Stimulated activated naive CD4-positive, alpha-beta T cell treated with Interleukin-2 at 50 U/mL for 16 hours (primary cell): ENCODE results near the gene KANSL3.

ENCODE experiments used
- DNase-seq: peaks from one replicate; lab custom pipeline; 2025; lab: John Stamatoyannopoulos, UW

Gene KANSL3

GRCh38 chr2:96604104-96604503 is 34.0 kb downstream of the KANSL3 start:
- DNase-seq, result no peak

DNA sequence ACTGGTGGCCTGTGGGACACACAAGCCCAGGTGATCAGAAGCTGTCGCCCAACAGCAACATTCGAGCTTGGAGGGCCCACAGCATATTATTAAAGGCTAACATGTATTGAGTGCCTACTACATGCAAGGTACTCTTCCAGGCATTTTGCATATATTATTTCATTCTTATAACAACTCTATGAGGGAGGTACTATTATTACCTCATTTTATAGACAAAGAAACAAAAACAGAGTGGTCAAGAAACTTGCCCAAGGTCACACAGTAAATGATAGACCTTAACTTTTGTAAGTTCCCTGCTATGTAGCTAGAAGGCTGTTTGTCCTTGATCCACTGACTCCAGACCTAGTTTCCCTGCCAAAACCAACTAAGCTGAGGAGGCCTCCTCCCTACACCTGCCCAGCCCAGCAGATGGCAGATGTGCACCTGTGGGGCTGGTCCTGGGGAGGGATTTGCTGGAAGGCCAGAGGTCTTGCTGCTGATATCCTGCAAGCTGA is 35.7 kb downstream of the KANSL3 start:
- DNase-seq, result no peak

DNA sequence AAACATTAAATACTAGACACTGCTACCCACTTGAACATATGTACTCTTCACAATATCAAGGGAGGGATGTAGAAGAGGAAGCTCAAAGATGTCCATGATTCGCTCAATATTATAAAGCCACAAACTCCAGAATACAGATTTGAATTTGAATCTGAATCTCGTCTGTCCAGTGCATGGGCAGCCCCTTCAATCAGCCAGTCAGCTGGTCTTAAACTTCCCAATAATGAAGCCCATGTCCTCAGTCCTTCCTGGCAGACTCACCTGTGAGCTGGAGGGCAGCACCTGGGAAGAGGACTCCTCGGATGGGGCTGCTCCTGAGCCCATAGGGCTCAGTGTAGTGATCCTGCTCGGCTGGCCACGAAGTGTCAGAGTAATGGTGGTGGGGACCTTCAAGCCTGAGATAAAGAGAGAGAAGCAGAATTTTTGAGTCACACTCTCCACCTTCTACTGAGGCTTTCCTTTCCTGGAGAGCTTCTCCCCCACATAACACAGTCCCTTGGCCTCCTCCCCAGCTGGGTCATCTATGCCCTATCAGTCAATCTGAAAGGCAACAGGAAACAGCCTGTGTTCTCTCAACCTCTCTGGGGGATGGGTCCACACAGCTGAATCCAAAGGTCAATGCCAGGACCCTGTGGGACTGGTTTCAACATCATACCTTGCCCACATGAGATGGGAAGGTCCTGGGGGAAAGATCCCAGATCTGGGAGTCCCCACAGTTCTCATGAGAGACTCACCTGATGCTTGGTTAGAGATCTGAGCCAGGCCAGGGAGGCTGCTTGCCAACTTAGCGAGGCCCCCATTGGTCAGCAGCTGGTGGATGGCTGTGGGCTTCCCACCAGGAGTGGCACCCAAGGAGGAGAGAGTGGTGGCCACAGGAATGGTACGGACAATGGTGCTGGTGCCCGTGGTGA is 36.5 kb downstream of the KANSL3 start:
- DNase-seq, result no peak

DNA sequence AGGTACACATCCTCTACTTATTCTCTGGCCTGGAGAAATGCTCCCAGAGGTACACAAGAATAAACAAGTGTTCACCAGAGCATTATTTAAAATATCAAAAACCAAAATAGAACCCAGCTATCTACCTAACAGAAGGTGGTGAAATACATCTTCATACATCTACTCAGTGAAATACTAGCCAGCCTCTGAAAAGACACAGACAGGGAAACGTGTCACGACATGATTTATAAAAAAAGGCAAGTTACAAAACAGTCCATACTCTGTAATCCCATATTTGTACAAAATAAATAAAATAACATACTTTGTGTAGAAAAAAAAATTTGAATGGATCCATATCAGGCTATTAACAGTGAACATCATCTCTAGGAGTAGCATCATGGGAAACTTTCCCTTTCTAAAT is 38.2 kb downstream of the KANSL3 start:
- DNase-seq, result no peak

DNA sequence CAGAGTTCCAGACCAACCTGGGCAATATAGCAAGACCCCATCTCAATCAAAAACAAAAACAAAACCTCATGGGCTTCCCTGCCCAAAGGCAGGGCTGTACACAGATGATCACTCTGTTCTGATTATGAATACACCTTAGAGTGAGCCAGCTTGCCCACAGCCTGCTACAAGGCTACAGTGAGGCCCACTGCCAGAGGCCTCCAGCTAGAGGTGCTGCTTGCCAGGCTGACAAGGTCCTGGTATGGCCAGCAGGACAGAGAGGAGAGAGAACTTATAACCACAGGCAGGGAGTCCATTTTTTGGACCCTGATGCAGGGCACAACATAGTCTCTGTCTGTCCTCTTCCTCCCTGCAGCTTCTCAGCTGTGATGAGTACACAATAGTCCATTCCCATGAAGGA is 41.5 kb downstream of the KANSL3 start:
- no peak for DNase-seq

DNA sequence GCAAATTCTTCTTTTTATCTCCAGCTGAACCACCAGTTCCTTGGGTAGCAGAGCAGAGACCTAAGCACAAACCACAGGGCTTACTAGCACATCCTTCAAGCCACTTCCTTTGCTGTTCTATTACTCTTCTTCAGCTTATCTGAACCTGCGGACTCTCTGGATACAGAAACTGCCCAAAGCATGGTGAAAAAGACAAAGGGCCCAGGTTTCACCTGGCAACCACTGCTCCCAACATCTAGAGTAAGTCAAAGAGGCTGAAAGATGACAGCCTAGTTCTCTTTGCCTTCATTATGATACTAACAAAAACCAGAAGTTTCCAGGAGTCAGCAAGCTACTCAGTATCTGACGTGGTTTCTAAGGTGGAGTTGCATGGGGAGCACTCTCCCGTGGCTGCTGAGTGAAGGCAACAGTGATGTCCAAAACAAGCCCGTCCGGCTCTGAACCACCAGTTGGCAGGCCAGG is 43.4 kb downstream of the KANSL3 start:
- DNase-seq, result no peak

DNA sequence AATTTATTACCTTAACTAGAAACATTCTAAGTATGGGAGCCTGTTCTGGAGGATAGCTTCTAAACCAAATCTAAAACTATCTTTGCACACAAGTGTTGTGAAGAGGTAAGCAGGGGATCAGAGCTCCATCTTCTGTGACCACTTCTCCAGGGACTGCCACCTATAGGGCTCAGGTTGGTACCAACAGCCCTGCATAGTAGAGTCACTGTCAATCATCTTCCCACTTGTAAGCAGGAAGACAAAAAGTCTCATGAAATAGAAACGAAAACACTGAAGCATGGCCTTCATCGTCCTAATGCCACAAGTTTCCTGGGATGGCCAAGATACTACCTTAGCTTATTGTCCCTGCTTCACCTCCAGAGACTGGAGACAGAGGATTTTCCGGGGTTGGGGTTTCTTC is 43.8 kb downstream of the KANSL3 start:
- DNase-seq, result no peak

GRCh38 chr2:96591494-96591893 is 46.6 kb downstream of the KANSL3 start:
- no peak for DNase-seq

DNA sequence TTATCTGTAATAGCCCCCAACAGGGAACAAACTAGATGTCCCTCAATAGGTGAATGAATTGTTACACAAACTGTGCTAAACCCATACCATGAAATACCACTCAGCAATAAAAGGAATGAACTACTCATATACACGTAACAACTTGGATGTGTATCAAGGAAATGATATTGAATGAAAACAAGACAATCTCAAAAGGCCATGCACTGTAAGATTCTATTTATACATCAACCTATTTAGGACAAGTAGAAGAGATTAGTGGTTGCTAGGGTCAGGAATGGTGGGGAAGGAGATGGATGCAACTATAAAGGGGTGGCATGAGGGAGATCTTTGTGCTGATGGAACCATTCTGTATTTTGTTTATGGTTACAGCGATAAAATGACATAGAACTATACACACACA is 47.1 kb downstream of the KANSL3 start:
- DNase-seq, result no peak

GRCh38 chr2:96587843-96588242 is 50.3 kb downstream of the KANSL3 start:
- no peak for DNase-seq

- DNase-seq, result no peak
Measured at GRCh38 chr2:96584017-96584416, 54.1 kb downstream of the KANSL3 start.

- DNase-seq, result no peak
Measured at GRCh38 chr2:96580771-96581170, 57.3 kb downstream of the KANSL3 start.

DNA sequence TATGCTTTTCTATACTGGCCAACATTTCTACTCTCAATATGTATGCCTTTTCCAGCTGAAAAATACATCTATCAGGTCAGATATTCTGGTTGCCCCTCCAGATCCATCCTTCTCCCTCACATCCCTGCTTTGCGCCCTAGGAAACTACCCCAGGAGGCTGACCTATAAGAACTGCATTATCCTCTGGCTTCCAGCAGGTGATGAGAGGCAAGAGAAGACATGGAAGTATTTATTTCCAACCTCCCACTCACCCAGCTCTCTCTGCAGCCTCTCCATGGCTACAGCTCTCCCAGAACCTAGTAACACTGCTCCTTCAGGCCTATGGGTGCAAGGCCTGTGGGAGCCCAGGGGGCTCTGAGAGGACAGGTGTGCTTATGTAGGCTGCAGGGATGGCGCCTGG is 58.7 kb downstream of the KANSL3 start:
- no peak for DNase-seq

- no peak for DNase-seq
Measured at GRCh38 chr2:96578731-96579130, 59.4 kb downstream of the KANSL3 start.

- DNase-seq, result no peak
Measured at GRCh38 chr2:96577501-96577900, 60.6 kb downstream of the KANSL3 start.

GRCh38 chr2:96575785-96576456 is 62.2 kb downstream of the KANSL3 start:
- DNase-seq, result no peak

DNA sequence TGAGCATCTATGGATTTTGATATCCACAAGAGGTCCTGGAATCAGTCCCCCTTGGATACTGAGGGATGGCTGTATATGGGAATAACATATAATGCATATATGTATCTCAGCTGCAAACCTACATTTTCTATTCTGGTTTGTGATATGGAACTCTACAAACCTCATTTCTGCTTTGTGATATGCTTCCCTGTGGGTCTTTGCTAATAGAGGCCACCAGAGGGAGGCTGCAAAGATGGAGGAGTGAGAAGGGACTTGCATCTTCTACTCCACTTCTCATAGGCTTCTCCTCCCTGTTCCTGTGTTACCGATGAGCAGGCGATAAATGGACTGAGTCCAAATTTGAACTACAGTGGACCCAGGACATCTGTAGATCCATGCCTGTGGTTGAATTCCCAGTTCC is 63.7 kb downstream of the KANSL3 start:
- no peak for DNase-seq

GRCh38 chr2:96568094-96568493 is 70.0 kb downstream of the KANSL3 start:
- DNase-seq, result no peak

GRCh38 chr2:96565111-96565510 is 73.0 kb downstream of the KANSL3 start:
- no peak for DNase-seq

- no peak for DNase-seq
Measured at GRCh38 chr2:96564563-96564962, 73.5 kb downstream of the KANSL3 start.

- no peak for DNase-seq
Measured at GRCh38 chr2:96564026-96564425, 74.1 kb downstream of the KANSL3 start.

- no peak for DNase-seq
Measured at GRCh38 chr2:96558485-96558884, 79.6 kb downstream of the KANSL3 start.

DNA sequence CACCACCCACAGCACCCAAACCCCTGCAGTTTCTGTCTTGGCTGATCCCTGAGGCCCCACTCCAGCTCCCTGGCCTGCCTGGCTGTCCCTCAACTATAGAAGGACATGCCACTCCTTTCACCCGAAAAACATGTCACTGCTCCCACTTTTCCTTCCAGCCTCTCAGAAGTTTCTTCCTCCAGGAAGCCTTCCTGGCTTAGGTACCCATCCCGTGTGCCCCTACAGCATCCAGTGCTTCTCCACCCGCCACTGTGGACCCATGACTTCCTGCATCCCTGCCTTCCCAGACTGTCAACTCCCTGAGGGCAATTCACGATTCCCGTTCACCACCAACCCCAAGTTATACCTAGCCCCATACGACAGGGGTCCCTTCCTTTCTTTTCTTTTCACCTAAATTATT is 80.1 kb downstream of the KANSL3 start:
- DNase-seq, result no peak
